HG03196 (cell line): ENCODE measurements around the gene SP4.
"Not testable (repeated sequence)": the region's sequence is repeated elsewhere in the genome, so short reads cannot be mapped to it uniquely, and the experiment has no call there.

Source experiments
- ATAC-seq: cut with Tn5 transposase; IDR thresholded peaks from one replicate; pipeline ENCODE4 v1.9.1; 2021; ENCODE audit not compliant: unreplicated experiment

The SP4 gene

DNA sequence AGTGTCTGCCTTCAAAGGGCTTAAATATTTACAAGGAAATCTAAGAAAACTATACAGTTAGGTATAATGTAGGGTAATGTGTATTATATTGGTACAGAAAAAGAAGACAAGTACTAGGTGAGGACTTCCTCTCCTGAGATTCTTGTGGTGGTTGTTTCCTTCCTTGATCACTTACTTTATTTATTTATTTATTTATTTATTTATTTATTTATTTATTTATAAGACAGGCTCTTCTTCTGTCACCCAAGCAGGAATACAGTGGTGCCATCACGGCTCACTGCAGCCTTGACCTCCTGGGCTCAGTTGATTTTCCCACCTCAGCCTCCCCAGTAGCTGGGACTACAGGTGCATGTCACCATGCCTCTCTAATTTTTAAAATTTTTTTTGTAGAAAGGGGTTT, 96.8 kb downstream of the SP4 start:
- ATAC-seq, result no peak

DNA sequence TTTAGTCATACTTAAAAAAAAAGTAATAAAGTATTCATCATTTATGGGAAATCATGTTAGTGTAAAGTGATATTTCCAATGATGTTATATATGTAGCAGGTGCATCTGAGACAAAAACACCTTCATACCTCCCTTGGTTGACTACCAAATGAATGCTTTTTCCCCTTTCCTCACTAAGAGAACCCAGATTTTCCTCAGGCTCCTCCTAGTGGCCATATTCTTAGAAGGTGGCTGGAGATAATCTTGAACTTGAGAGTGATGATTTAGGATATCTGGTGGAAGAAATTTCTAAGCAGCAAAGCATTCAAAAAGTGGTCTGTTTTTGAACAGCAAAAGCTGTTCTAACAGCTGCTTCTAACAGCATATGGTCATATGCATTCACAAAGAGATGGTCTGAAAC, 98.1 kb downstream of the SP4 start:
- no peak for ATAC-seq

- no peak for ATAC-seq
Observed at GRCh38 chr7:21526448-21526847, 98.6 kb downstream of the SP4 start.

GRCh38 chr7:21532485-21532884, 104.6 kb downstream of the SP4 start:
- not testable (repeated sequence) for ATAC-seq

DNA sequence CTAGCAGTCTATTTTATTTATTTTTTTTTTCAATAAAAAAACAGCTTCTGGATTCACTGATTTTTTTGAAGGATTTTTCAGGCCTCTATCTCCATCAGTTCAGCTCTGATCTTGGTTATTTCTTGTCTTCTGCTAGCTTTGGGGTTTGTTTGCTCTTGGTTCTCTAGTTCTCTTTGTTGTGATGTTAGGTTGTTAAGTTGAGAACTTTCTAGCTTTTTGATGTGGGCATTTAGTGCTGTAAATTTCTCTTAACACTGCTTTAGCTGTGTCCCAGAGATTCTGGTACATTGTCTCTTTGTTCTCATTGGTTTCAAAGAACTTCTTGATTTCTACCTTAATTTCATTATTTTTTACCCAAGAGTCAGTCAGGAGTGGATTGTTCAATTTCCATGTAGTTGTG, 105.8 kb downstream of the SP4 start:
- not testable (repeated sequence) for ATAC-seq

DNA sequence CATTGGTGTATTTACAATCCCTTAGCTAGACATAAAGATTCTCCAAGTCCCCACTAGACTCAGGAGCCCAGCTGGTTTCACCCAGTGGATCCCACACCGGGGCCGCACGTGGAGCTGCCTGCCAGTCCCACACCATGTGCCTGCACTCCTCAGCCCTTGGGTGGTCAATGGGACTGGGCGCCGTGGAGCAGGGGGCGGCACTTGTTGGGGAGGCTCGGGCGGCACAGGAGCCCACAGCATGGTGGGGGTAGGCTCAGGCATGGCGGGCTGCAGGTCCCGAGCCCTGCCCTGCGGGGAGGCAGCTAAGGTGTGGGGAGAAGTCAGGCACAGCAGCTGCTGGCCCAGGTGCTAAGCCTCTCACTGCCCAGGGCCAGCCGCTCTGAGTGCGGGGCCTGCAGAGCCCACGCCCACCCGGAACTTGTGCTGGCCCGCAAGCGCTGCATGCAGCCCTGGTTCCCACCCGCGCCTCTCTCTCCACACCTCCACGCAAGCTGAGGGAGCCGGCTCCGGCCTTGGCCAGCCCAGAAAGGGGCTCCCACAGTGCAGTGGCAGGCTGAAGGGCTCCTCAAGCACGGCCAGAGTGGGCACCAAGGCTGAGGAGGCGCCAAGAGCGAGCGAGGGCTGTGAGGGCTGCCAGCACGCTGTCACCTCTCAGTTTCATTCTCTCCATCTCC, 108.7 kb downstream of the SP4 start:
- ATAC-seq, result not testable (repeated sequence)

- no peak for ATAC-seq
Observed at GRCh38 chr7:21538936-21539495, 111.1 kb downstream of the SP4 start.

- no peak for ATAC-seq
Observed at GRCh38 chr7:21542891-21543527, 115.1 kb downstream of the SP4 start, which contains the start of gene DNAH11. Gene DNAH11 (plus strand): TSS chr7:21543039. CDS start chr7:21543246, 207 bp downstream.

DNA sequence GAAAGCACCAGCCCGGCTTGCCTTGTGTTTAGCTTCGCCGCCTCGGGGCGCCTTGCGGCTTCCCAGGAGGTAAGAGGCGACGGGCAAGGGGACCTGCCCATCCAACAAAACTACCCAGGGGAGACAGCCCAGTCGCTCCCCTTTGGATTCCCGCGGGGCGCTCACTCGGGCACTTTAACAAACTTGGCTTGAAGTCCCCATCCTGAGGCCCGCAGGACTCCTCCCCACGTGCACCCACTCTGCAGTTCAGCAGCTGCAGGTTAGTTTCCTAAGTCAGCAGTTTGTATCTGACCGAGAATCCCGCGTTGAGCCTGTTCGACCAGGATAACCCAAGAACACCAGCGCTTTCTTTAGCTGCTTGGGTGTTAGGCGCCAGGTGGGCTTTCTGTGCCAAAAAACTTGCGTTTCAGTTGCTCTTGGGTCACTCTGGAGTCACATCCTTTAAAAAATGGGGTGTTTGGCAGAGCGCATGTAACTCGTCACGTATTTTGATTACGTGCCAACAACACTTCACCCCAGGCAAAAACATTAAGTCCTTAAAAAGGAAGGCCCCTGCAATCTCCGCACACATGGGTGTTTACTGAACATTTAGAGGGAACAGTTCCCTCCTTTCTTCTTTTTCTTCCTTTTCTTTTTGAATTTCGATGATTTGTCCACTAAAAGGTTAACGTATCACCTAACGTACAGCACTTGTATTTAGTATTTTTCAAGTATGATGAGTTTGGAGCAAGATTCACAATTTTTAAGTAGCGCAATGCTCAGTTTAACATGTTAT, 115.8 kb downstream of the SP4 start:
- ATAC-seq, result no peak

- no peak for ATAC-seq
Observed at GRCh38 chr7:21544303-21544656, 116.4 kb downstream of the SP4 start.

GRCh38 chr7:21544715-21545114, 116.8 kb downstream of the SP4 start:
- ATAC-seq, result no peak

- ATAC-seq, result no peak
Observed at GRCh38 chr7:21547501-21547900, 119.6 kb downstream of the SP4 start.

- ATAC-seq, result no peak
Observed at GRCh38 chr7:21548491-21548890, 120.6 kb downstream of the SP4 start.

- ATAC-seq, result no peak
Observed at GRCh38 chr7:21550076-21550475, 122.2 kb downstream of the SP4 start.

- ATAC-seq, result no peak
Observed at GRCh38 chr7:21550821-21551531, 123.1 kb downstream of the SP4 start.

GRCh38 chr7:21562385-21562784, 134.5 kb downstream of the SP4 start:
- ATAC-seq, result no peak
